ENCODE data around the gene ESYT2. TPM values are rescaled to one million over a fixed set of nuclear protein-coding genes. Genes with fewer than 3 reads are reported as not detected.

Gene ESYT2
- total RNA-seq, 1 experiment from 2014 or later, result 68.2 TPM

GRCh38 chr7:158781974-158782664 is 47.2 kb downstream of the ESYT2 start (continued):
- TF ChIP-seq SIN3A (IDR thresholded peaks at IDR 0.05; ENCODE audit: low read depth) (no peak), POLR2AphosphoS5 (IDR thresholded peaks at IDR 0.05; ENCODE audit: low read depth, low read length) (no peak), CTCF (IDR thresholded peaks at IDR 0.05 in 2 of 3, conservative IDR thresholded peaks at IDR 0.05 in 1 of 3; ENCODE audit: borderline replicate concordance in 1 of 3, insufficient read depth in 1 of 3, low read depth in 2 of 3, low read length in 2 of 3) (no peak), JUND (IDR thresholded peaks at IDR 0.05) (no peak), ATF3 (IDR thresholded peaks at IDR 0.05) (no peak), CEBPB (IDR thresholded peaks at IDR 0.05; ENCODE audit: low read depth) (no peak)

GRCh38 chr7:158781217-158781973 is 47.9 kb downstream of the ESYT2 start:
- no peak overlapping the region for H3K4me3 ChIP-seq (replicated peaks in 1 of 2; ENCODE audit: low read depth in 1 of 2, low read length in 2 of 2)
- peaks cover 0 to 27% of the 10 kb centered on the region in 2 experiments; a peak in 2 of 4 replicates for H3K36me3 ChIP-seq (ENCODE audit: control insufficient read depth in 1 of 2, insufficient read depth in 2 of 2, low read length in 2 of 2)
- no peaks in the 10 kb centered on the region for H3K27me3 ChIP-seq (ENCODE audit: insufficient read depth, low read length)
- peaks cover 17% of the 10 kb centered on the region; the same call in 1 of the 2 replicates for H3K79me2 ChIP-seq (ENCODE audit: insufficient read depth, low read length)
- CTCF ChIA-PET, result no interaction called here
- POLR2A ChIA-PET, result no interaction called here
- RAD21 ChIA-PET (ENCODE audit: low non-redundant PET in 1 of 2, low total read pairs in 2 of 2, uncharacterized antibody in 2 of 2, unreplicated experiment in 2 of 2), result no interaction called here
- peaks cover 7 to 28% of the 10 kb centered on the region in 2 experiments for H3K4me1 ChIP-seq (ENCODE audit: control insufficient read depth in 1 of 2, insufficient read depth in 2 of 2, low read length in 2 of 2)
- TF ChIP-seq FOSL1 (IDR thresholded peaks at IDR 0.05; ENCODE audit: low read depth), result no peak
- no peaks in the 10 kb centered on the region for H3K9me3 ChIP-seq (ENCODE audit: control insufficient read depth in 1 of 2, insufficient read depth in 1 of 2, low read depth in 1 of 2, low read length in 2 of 2)
- no peak overlapping the region for H2AFZ ChIP-seq (ENCODE audit: low read depth, low read length, poor library complexity, severe bottlenecking)
- intact Hi-C loops (cut with micrococcal nuclease), result no loop called here
- BruUV-seq (replicated peaks), result no TSS peak
- no peak overlapping the region for H3K27ac ChIP-seq (ENCODE audit: low read depth, low read length)
- no peaks in the 10 kb centered on the region for H3K9me2 ChIP-seq (ENCODE audit: insufficient read depth)
- ATAC-seq (no peak), DNase-seq (ENCODE audit: low read depth, low spot score) (no peak)
- H3K4me2 ChIP-seq (ENCODE audit: low read length), result no peak overlapping the region
- H4K20me1 ChIP-seq (ENCODE audit: insufficient read depth), result no peaks in the 10 kb centered on the region
- no peak overlapping the region for H3K9ac ChIP-seq (ENCODE audit: low read length)

Data from HCT116 (cell line).